HEK293 (cell line): Measurements from ENCODE around the gene DNAAF5.
A peak's percentile ranks its signal among the peaks of the same experiment; 100 is the strongest.

Source experiments
- CTCF ChIA-PET: fragments of 350-600 bp; formaldehyde crosslinking; extraction: SDS; loops from one replicate; lab custom pipeline; 2021; ENCODE audit warnings: antibody characterized with exemption; lab: Yijun Ruan, JAX
- POLR2A ChIA-PET: fragments of 300-600 bp; formaldehyde crosslinking; extraction: SDS; loops from one replicate; lab custom pipeline; 2020; ENCODE audit warnings: antibody characterized with exemption, inconsistent platforms; lab: Yijun Ruan, JAX
- H3K27ac ChIP-seq: fragments of 200-500 bp; sonication (Bioruptor generic); 2 replicates; pipeline ENCODE4 v1.5.1; 2014; ENCODE audit warnings: low read depth, low read length, control low read depth, inconsistent platforms; ENCODE audit errors: extremely low read depth
- H3K36me3 ChIP-seq, 2 experiments: fragments of 200-500 bp in 1 of 2; sonication (Bioruptor generic) in 1 of 2; 1 replicate in 1 of 2; 2 replicates in 1 of 2; pipeline ENCODE4 v1.5.1; 2014 to 2017; ENCODE audit warnings: inconsistent platforms in 2 of 2, low read length in 2 of 2; ENCODE audit not compliant: control insufficient read depth in 2 of 2, insufficient read depth in 1 of 2
- H3K4me1 ChIP-seq: fragments of 200-500 bp; sonication (Bioruptor generic); 2 replicates; pipeline ENCODE4 v1.5.1; 2014; ENCODE audit warnings: mild to moderate bottlenecking, low read length, inconsistent platforms; ENCODE audit not compliant: control insufficient read depth, insufficient read depth
- H3K4me3 ChIP-seq: 2 replicates; pipeline ENCODE4 v1.5.1; 2011; ENCODE audit warnings: low read depth, mild to moderate bottlenecking, control low read depth, low read length, moderate library complexity
- H3K9me3 ChIP-seq: fragments of 200-500 bp; sonication (Bioruptor generic); 2 replicates; pipeline ENCODE4 v1.5.1; 2014; ENCODE audit warnings: low read depth, low read length, inconsistent platforms; ENCODE audit not compliant: control insufficient read depth, insufficient read depth
- BCL6B ChIP-seq: fragments of 450-650 bp; formaldehyde crosslinking; IDR thresholded peaks from 2 replicates; pipeline ENCODE4 v1.5.1; 2017; ENCODE audit warnings: missing biosample characterization, missing genetic modification characterization
- CTCF ChIP-seq: fragments of 450-650 bp; formaldehyde crosslinking; IDR thresholded peaks from 2 replicates; pipeline ENCODE4 v1.5.1; 2016; ENCODE audit warnings: missing biosample characterization, missing genetic modification characterization
- HOXA7 ChIP-seq: sonication (generic); formaldehyde crosslinking; IDR thresholded peaks from 2 replicates; pipeline ENCODE4 v1.8.1; 2022; ENCODE audit warnings: missing genetic modification reagents, borderline replicate concordance
- KLF1 ChIP-seq: fragments of 450-650 bp; formaldehyde crosslinking; IDR thresholded peaks from 2 replicates; pipeline ENCODE4 v1.5.1; 2016; ENCODE audit warnings: missing biosample characterization, missing genetic modification characterization
- KLF8 ChIP-seq: fragments of 450-650 bp; formaldehyde crosslinking; IDR thresholded peaks from 2 replicates; pipeline ENCODE4 v1.5.1; 2016; ENCODE audit warnings: missing biosample characterization, missing genetic modification characterization
- PRDM1 ChIP-seq: fragments of 450-650 bp; formaldehyde crosslinking; IDR thresholded peaks from 2 replicates; pipeline ENCODE4; 2016; ENCODE audit warnings: missing biosample characterization, missing genetic modification characterization
- RBAK ChIP-seq: fragments of 450-650 bp; formaldehyde crosslinking; IDR thresholded peaks from 2 replicates; pipeline ENCODE4 v1.5.1; 2016; ENCODE audit warnings: missing biosample characterization, missing genetic modification characterization
- TCF7L2 ChIP-seq: IDR thresholded peaks from 2 replicates; pipeline ENCODE4 v1.6.1; 2011; ENCODE audit warnings: low read depth, mild to moderate bottlenecking, inconsistent platforms, low read length, moderate library complexity, borderline replicate concordance
- WT1 ChIP-seq: fragments of 450-650 bp; formaldehyde crosslinking; IDR thresholded peaks from 2 replicates; pipeline ENCODE4 v1.5.1; 2016; ENCODE audit warnings: missing biosample characterization, missing genetic modification characterization
- ZBTB20 ChIP-seq: fragments of 450-650 bp; formaldehyde crosslinking; IDR thresholded peaks from 2 replicates; pipeline ENCODE4 v1.5.1; 2016; ENCODE audit warnings: missing biosample characterization, missing genetic modification characterization
- ZNF157 ChIP-seq: fragments of 450-650 bp; formaldehyde crosslinking; IDR thresholded peaks from 2 replicates; pipeline ENCODE4 v1.5.1; 2016; ENCODE audit warnings: missing biosample characterization, missing genetic modification characterization
- ZNF214 ChIP-seq: fragments of 450-650 bp; formaldehyde crosslinking; IDR thresholded peaks from 2 replicates; pipeline ENCODE4 v1.5.1; 2017; ENCODE audit warnings: missing biosample characterization, mild to moderate bottlenecking, missing genetic modification characterization, borderline replicate concordance
- ZNF239 ChIP-seq: fragments of 450-650 bp; formaldehyde crosslinking; IDR thresholded peaks from 2 replicates; pipeline ENCODE4 v1.5.1; 2016; ENCODE audit warnings: missing biosample characterization, missing genetic modification characterization
- ZNF366 ChIP-seq: fragments of 450-650 bp; formaldehyde crosslinking; conservative IDR thresholded peaks from 2 replicates; pipeline ENCODE4 v1.5.1; 2016; ENCODE audit warnings: missing biosample characterization, missing genetic modification characterization
- ZNF394 ChIP-seq: fragments of 450-650 bp; formaldehyde crosslinking; IDR thresholded peaks from 2 replicates; pipeline ENCODE4 v1.5.1; 2016; ENCODE audit warnings: missing biosample characterization, missing genetic modification characterization, mild to moderate bottlenecking, moderate library complexity, borderline replicate concordance
- ZNF423 ChIP-seq: fragments of 450-650 bp; formaldehyde crosslinking; IDR thresholded peaks from 2 replicates; pipeline ENCODE4 v1.5.1; 2016; ENCODE audit warnings: missing biosample characterization, missing genetic modification characterization
- ZNF510 ChIP-seq: fragments of 450-650 bp; formaldehyde crosslinking; IDR thresholded peaks from 2 replicates; pipeline ENCODE4 v1.5.1; 2018; ENCODE audit warnings: mild to moderate bottlenecking, missing genetic modification characterization, missing biosample characterization; ENCODE audit not compliant: insufficient replicate concordance
- ZNF514 ChIP-seq: fragments of 450-650 bp; formaldehyde crosslinking; IDR thresholded peaks from 2 replicates; pipeline ENCODE4 v1.5.1; 2016; ENCODE audit warnings: missing biosample characterization, missing genetic modification characterization
- ZNF529 ChIP-seq: fragments of 450-650 bp; formaldehyde crosslinking; IDR thresholded peaks from 2 replicates; pipeline ENCODE4 v1.5.1; 2017; ENCODE audit warnings: missing genetic modification characterization, missing biosample characterization; ENCODE audit not compliant: insufficient replicate concordance
- ZNF530 ChIP-seq: fragments of 450-650 bp; formaldehyde crosslinking; IDR thresholded peaks from 2 replicates; pipeline ENCODE4 v1.5.1; 2016; ENCODE audit warnings: low read depth, missing biosample characterization, missing genetic modification characterization
- ZNF600 ChIP-seq: fragments of 450-650 bp; formaldehyde crosslinking; IDR thresholded peaks from 2 replicates; pipeline ENCODE4 v1.5.1; 2016; ENCODE audit warnings: missing biosample characterization, missing genetic modification characterization
- ZNF621 ChIP-seq: fragments of 450-650 bp; formaldehyde crosslinking; IDR thresholded peaks from 2 replicates; pipeline ENCODE4 v1.5.1; 2017; ENCODE audit warnings: missing biosample characterization, missing genetic modification characterization
- ZNF701 ChIP-seq: fragments of 450-650 bp; formaldehyde crosslinking; IDR thresholded peaks from 2 replicates; pipeline ENCODE4 v1.5.1; 2016; ENCODE audit warnings: missing biosample characterization, missing genetic modification characterization
- TF ChIP-seq, protein P1 (sequence below): fragments of 450-650 bp; formaldehyde crosslinking; IDR thresholded peaks from 2 replicates; pipeline ENCODE4 v1.5.1; 2016; ENCODE audit warnings: missing biosample characterization, missing genetic modification characterization
- TF ChIP-seq, protein P2 (sequence below): fragments of 450-650 bp; formaldehyde crosslinking; IDR thresholded peaks from 2 replicates; pipeline ENCODE4 v1.5.1; 2016; ENCODE audit warnings: missing biosample characterization, missing genetic modification characterization
- TF ChIP-seq, protein P3 (sequence below): fragments of 450-650 bp; formaldehyde crosslinking; IDR thresholded peaks from 2 replicates; pipeline ENCODE4 v1.5.1; 2016; ENCODE audit warnings: missing biosample characterization, missing genetic modification characterization

Gene DNAAF5

DNA sequence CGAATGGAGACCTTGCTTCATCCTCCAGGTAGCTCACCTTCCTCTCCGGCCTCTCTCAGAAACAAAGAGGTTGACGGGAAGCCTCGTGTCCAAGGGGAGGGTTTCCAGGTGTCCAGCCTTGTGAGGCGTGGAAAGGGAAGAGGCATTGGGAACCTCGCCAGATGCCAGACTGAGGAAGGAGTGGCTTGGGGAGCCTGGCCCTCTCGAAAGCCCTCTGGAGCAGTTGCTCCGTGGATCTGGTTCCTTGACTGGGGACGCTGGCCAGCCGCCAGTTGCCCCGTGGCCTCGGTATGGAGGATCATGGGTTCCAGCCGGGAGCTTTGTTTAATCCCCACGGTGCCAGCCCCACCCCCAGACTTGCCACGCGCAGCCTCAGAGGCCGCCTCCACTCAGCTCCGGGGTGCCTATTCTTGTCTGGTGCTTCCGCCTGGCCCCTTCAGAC is 75.5 kb downstream of the DNAAF5 start (continued):
- TF ChIP-seq, protein P1, sequence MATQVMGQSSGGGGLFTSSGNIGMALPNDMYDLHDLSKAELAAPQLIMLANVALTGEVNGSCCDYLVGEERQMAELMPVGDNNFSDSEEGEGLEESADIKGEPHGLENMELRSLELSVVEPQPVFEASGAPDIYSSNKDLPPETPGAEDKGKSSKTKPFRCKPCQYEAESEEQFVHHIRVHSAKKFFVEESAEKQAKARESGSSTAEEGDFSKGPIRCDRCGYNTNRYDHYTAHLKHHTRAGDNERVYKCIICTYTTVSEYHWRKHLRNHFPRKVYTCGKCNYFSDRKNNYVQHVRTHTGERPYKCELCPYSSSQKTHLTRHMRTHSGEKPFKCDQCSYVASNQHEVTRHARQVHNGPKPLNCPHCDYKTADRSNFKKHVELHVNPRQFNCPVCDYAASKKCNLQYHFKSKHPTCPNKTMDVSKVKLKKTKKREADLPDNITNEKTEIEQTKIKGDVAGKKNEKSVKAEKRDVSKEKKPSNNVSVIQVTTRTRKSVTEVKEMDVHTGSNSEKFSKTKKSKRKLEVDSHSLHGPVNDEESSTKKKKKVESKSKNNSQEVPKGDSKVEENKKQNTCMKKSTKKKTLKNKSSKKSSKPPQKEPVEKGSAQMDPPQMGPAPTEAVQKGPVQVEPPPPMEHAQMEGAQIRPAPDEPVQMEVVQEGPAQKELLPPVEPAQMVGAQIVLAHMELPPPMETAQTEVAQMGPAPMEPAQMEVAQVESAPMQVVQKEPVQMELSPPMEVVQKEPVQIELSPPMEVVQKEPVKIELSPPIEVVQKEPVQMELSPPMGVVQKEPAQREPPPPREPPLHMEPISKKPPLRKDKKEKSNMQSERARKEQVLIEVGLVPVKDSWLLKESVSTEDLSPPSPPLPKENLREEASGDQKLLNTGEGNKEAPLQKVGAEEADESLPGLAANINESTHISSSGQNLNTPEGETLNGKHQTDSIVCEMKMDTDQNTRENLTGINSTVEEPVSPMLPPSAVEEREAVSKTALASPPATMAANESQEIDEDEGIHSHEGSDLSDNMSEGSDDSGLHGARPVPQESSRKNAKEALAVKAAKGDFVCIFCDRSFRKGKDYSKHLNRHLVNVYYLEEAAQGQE (tag by site-specific recombination): no peak
- TF ChIP-seq CTCF (tag by site-specific recombination) (no peak), ZNF701 (no peak), ZNF530 (tag by site-specific recombination) (no peak), ZNF510 (no peak), RBAK (tag by site-specific recombination) (no peak), ZNF621 (no peak)
- TF ChIP-seq, protein P2, sequence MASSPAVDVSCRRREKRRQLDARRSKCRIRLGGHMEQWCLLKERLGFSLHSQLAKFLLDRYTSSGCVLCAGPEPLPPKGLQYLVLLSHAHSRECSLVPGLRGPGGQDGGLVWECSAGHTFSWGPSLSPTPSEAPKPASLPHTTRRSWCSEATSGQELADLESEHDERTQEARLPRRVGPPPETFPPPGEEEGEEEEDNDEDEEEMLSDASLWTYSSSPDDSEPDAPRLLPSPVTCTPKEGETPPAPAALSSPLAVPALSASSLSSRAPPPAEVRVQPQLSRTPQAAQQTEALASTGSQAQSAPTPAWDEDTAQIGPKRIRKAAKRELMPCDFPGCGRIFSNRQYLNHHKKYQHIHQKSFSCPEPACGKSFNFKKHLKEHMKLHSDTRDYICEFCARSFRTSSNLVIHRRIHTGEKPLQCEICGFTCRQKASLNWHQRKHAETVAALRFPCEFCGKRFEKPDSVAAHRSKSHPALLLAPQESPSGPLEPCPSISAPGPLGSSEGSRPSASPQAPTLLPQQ (tag by site-specific recombination): no peak

DNA sequence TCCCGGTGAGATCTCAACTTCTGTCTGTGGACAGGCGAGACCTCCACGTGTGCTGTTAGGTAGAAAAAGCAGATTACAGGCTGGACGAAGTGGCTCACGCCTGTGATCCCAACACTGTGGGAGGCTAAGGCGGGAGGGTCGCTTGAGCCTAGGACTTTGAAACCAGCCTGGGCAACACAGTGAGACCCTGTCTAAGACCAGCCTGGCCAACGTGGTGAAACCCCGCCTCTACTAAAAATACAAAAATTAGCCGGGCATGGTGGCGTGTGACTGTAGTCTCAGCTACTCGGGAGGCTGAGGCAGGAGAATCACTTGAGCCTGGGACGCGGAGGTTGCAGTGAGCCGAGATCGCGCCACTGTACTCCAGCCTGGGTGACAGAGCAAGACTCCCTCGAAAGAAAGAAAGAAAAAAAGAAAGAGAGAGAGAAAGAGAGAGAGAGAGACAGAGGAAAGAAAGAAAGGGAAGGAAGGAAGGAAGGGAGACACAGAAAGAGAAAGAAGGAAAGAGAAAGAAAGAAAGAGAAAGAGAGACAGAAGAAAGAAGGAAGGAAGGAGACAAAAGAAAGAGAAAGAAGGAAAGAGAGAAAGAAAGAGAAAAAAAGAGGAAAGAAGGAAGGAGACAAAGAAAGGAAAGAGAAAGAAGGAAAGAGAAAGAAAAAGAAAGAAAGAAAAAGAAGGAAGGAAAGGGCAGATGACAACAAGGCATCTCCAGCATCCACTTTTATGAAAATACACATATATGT is 76.2 kb downstream of the DNAAF5 start:
- no peak overlapping the region for H3K27ac ChIP-seq
- no peak for TF ChIP-seq WT1 (tag by site-specific recombination)
- peak; percentile 98 for TF ChIP-seq ZNF366 (tag by site-specific recombination)
- peak; percentile 89 for TF ChIP-seq PRDM1
- TF ChIP-seq ZNF239 (tag by site-specific recombination): no peak
- no peak for TF ChIP-seq ZBTB20 (tag by site-specific recombination)
- no peak for TF ChIP-seq ZNF394
- TF ChIP-seq ZNF529: no peak
- TF ChIP-seq ZNF514 (tag by site-specific recombination): no peak
- TF ChIP-seq HOXA7: no peak
- TF ChIP-seq KLF8 (tag by site-specific recombination): no peak
- no peaks in the 10 kb centered on the region for H3K4me1 ChIP-seq
- POLR2A ChIA-PET: no interaction called here
- CTCF ChIA-PET: no interaction called here
- H3K9me3 ChIP-seq: no peaks in the 10 kb centered on the region
- H3K4me3 ChIP-seq: no peak overlapping the region
- no peaks in the 10 kb centered on the region for H3K36me3 ChIP-seq

DNA sequence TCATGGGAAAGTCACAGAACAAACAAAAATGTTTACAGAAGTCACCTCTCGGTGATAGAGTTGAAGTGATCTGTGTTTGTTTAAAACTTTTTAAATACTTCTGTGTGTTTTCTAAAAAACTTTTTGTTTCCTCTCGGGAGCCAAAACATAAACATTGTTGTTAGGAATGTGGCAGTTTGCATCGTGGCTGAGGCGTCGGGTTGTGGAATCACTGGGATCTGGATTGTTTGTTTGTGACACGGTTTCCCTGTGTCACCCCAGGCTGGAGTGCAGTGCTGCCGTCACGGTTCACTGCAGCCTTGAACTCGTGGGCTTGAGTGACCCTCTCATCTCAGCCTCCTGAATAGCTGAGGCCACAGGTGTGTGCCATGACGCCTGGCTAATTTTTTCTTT is 76.7 kb downstream of the DNAAF5 start:
- CTCF ChIA-PET: interaction anchor here (0.9 kb wide), 1 partner anchor 17 kb away, joined by 3 read pairs; no protein-coding TSS in a partner anchor
- TF ChIP-seq BCL6B (tag by site-specific recombination) (no peak), TCF7L2 (no peak), ZNF600 (tag by site-specific recombination) (no peak), ZNF423 (no peak), KLF1 (tag by site-specific recombination) (no peak), ZNF157 (tag by site-specific recombination) (no peak), ZNF214 (tag by site-specific recombination) (no peak)
- TF ChIP-seq, protein P3, sequence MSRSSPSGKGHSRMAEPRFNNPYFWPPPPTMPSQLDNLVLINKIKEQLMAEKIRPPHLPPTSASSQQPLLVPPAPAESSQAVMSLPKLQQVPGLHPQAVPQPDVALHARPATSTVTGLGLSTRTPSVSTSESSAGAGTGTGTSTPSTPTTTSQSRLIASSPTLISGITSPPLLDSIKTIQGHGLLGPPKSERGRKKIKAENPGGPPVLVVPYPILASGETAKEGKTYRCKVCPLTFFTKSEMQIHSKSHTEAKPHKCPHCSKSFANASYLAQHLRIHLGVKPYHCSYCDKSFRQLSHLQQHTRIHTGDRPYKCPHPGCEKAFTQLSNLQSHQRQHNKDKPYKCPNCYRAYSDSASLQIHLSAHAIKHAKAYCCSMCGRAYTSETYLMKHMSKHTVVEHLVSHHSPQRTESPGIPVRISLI (tag by site-specific recombination): no peak
- H3K27ac ChIP-seq: no peak overlapping the region

More for the DNA sequence above, 76.7 kb downstream of the DNAAF5 start:
- no peaks in the 10 kb centered on the region for H3K36me3 ChIP-seq
- no peaks in the 10 kb centered on the region for H3K9me3 ChIP-seq
- POLR2A ChIA-PET: no interaction called here
- no peak overlapping the region for H3K4me3 ChIP-seq
- H3K4me1 ChIP-seq: no peaks in the 10 kb centered on the region
